Measurements from ENCODE around the gene NECAB3. TPM values are rescaled to one million over a fixed set of nuclear protein-coding genes. Genes with fewer than 3 reads are reported as not detected.

Gene NECAB3
- total and polyA plus RNA-seq, 4 donors, result 10.5 to 14.8 (median 11.1) TPM

GRCh38 chr20:33713865-33714367 is 39.7 kb upstream of the NECAB3 start:
- Histone ChIP-seq H3K9me3 (ENCODE audit: control insufficient read depth in 4 of 4, low read length in 3 of 4) (no peaks in the 10 kb centered on the region), H3K4me3 (ENCODE audit: low read depth in 1 of 3, low read length in 3 of 3) (no peak overlapping the region), H3K9ac (ENCODE audit: low read depth in 1 of 2, low read length in 2 of 2) (no peak overlapping the region), H3K27me3 (ENCODE audit: control insufficient read depth in 4 of 4, insufficient read depth in 4 of 4, low read length in 3 of 4) (no peaks in the 10 kb centered on the region), H3K4me1 (ENCODE audit: control insufficient read depth in 4 of 4, insufficient read depth in 4 of 4, low read length in 3 of 4) (peaks cover 0 to 5% (median under 1%) of the 10 kb centered on the region in 4 donors), H3K36me3 (ENCODE audit: control insufficient read depth in 4 of 4, insufficient read depth in 3 of 4, low read depth in 1 of 4, low read length in 3 of 4) (peaks cover 0 to 17% (median 6%) of the 10 kb centered on the region in 4 donors), H3K27ac (ENCODE audit: low read depth in 1 of 2, low read length in 2 of 2) (no peak overlapping the region)
- TF ChIP-seq REST (IDR thresholded peaks at IDR 0.05), result no peak
- no peak for TF ChIP-seq YY1 (IDR thresholded peaks at IDR 0.05)
- no peak for TF ChIP-seq NR2F2 (IDR thresholded peaks at IDR 0.05)
- TF ChIP-seq CTCF (IDR thresholded peaks at IDR 0.05; ENCODE audit: low read depth, low read length, missing input control), result no peak
- no peak for TF ChIP-seq ZBTB33 (IDR thresholded peaks at IDR 0.05)
- TF ChIP-seq FOXA1 (IDR thresholded peaks at IDR 0.05), result no peak
- TF ChIP-seq FOXA2 (IDR thresholded peaks at IDR 0.05), result no peak
- TF ChIP-seq SP1 (IDR thresholded peaks at IDR 0.05), result no peak
- no peak for TF ChIP-seq JUND (IDR thresholded peaks at IDR 0.05)
- TF ChIP-seq MAX (IDR thresholded peaks at IDR 0.05), result no peak
- TF ChIP-seq HNF4G (IDR thresholded peaks at IDR 0.05), result no peak
- TF ChIP-seq TAF1 (conservative IDR thresholded peaks at IDR 0.05), result no peak
- TF ChIP-seq EGR1 (IDR thresholded peaks at IDR 0.05; ENCODE audit: low read depth in 2 of 2), result no peak
- no peak for TF ChIP-seq GABPA (IDR thresholded peaks at IDR 0.05 in 1 of 2, conservative IDR thresholded peaks at IDR 0.05 in 1 of 2)
- no peak for TF ChIP-seq HNF4A (conservative IDR thresholded peaks at IDR 0.05)
- TF ChIP-seq RAD21 (IDR thresholded peaks at IDR 0.05), result no peak
- TF ChIP-seq ATF3 (IDR thresholded peaks at IDR 0.05), result no peak
- TF ChIP-seq RXRA (IDR thresholded peaks at IDR 0.05), result no peak
- 95% methylated on average over 10 of the region's 10 CpGs for WGBS
- DNase-seq (ENCODE audit: low spot score), result no peak
